Calu3 (cell line): ENCODE results near the gene DDRGK1. TPM values are rescaled to one million over a fixed set of nuclear protein-coding genes. Genes with fewer than 3 reads are reported as not detected.

Experiments
- BruUV-seq: library from RNA; stranded (reverse); fragments of 400-500 nt; replicated peaks from 2 replicates; lab custom pipeline; 2021; lab: Mats Ljungman, UMichigan
- CTCF ChIA-PET: fragments of 300-600 bp; sonication (Branson Sonifier 250); formaldehyde crosslinking; loops from one replicate; lab custom pipeline; 2022; ENCODE audit warnings: antibody characterized with exemption; lab: Charles Lee
- DNase-seq: peaks from one replicate; pipeline ENCODE4 v3.0.0; 2022
- H3K27ac Mint-ChIP-seq: one replicate; pipeline ENCODE4 v1.8.0; 2022; ENCODE audit warnings: mixed read lengths; ENCODE audit not compliant: unreplicated experiment
- H3K27me3 Mint-ChIP-seq: one replicate; pipeline ENCODE4 v1.8.0; 2022; ENCODE audit warnings: mixed read lengths; ENCODE audit not compliant: unreplicated experiment
- H3K36me3 Mint-ChIP-seq: one replicate; pipeline ENCODE4 v1.8.0; 2022; ENCODE audit warnings: mild to moderate bottlenecking, moderate library complexity, mixed read lengths; ENCODE audit not compliant: insufficient read depth, unreplicated experiment
- H3K4me1 Mint-ChIP-seq: one replicate; pipeline ENCODE4 v1.8.0; 2022; ENCODE audit warnings: mild to moderate bottlenecking, low read depth, mixed read lengths; ENCODE audit not compliant: unreplicated experiment
- H3K4me3 Mint-ChIP-seq: one replicate; pipeline ENCODE4 v1.8.0; 2022; ENCODE audit warnings: mild to moderate bottlenecking, low read depth, moderate library complexity, mixed read lengths; ENCODE audit not compliant: unreplicated experiment
- H3K9me3 Mint-ChIP-seq: one replicate; pipeline ENCODE4 v1.8.0; 2022; ENCODE audit warnings: low read depth, mixed read lengths; ENCODE audit not compliant: unreplicated experiment
- CTCF ChIP-seq: fragments of 200-600 bp; IDR thresholded peaks from one replicate; pipeline ENCODE4 v1.8.0; 2022; ENCODE audit warnings: antibody characterized with exemption; ENCODE audit not compliant: unreplicated experiment
- intact Hi-C: fragments of 100-400 bp; cut with micrococcal nuclease; formaldehyde crosslinking; loops from one replicate; pipeline ENCODE4 v1.10.0; 2022; ENCODE audit not compliant: unreplicated experiment
- total RNA-seq: library from RNA; stranded (reverse); gene quantifications from 2 replicates; pipeline ENCODE4 v1.2.3, GENCODE V29; 2022

The DDRGK1 gene
- total RNA-seq, 1 experiment from 2014 or later: 30.9 TPM

GRCh38 chr20:3248167-3248992 lies 43.9 kb upstream of the DDRGK1 start:
- no peak for TF ChIP-seq CTCF
- Mint-ChIP-seq H3K27ac (no peak overlapping the region), H3K36me3 (no peaks in the 10 kb centered on the region), H3K9me3 (no peaks in the 10 kb centered on the region), H3K27me3 (no peaks in the 10 kb centered on the region), H3K4me1 (no peaks in the 10 kb centered on the region), H3K4me3 (peak overlapping the region; percentile 37)
- intact Hi-C loops: no loop called here
- CTCF ChIA-PET: interaction anchor here (0.6 kb wide), 1 partner anchor 47 kb away, joined by 7 read pairs; no protein-coding TSS in a partner anchor
- no peak for DNase-seq
- no TSS peak for BruUV-seq

- TF ChIP-seq CTCF: no peak
- Mint-ChIP-seq H3K27me3 (no peaks in the 10 kb centered on the region), H3K4me3 (no peak overlapping the region), H3K27ac (no peak overlapping the region), H3K4me1 (no peaks in the 10 kb centered on the region), H3K36me3 (no peaks in the 10 kb centered on the region), H3K9me3 (no peaks in the 10 kb centered on the region)
- intact Hi-C loops: no loop called here
- no TSS peak for BruUV-seq
- no peak for DNase-seq
- CTCF ChIA-PET: interaction anchor here (0.7 kb wide), 1 partner anchor 25 kb away, joined by 3 read pairs; no protein-coding TSS in a partner anchor
Measured at GRCh38 chr20:3247638-3248037, 43.2 kb upstream of the DDRGK1 start.

- Mint-ChIP-seq H3K4me1 (no peaks in the 10 kb centered on the region), H3K27ac (no peak overlapping the region), H3K27me3 (no peaks in the 10 kb centered on the region), H3K36me3 (no peaks in the 10 kb centered on the region), H3K4me3 (no peak overlapping the region), H3K9me3 (no peaks in the 10 kb centered on the region)
- DNase-seq: no peak
- intact Hi-C loops: no loop called here
- no peak for TF ChIP-seq CTCF
- CTCF ChIA-PET: no interaction called here
- no TSS peak for BruUV-seq
Measured at GRCh38 chr20:3246682-3247081, 42.2 kb upstream of the DDRGK1 start.

GRCh38 chr20:3245711-3246110 lies 41.2 kb upstream of the DDRGK1 start:
- TF ChIP-seq CTCF: no peak
- no TSS peak for BruUV-seq
- intact Hi-C loops: no loop called here
- no peaks in the 10 kb centered on the region for H3K9me3 Mint-ChIP-seq
- H3K4me3 Mint-ChIP-seq: no peak overlapping the region
- CTCF ChIA-PET: interaction anchor here (0.6 kb wide), 1 partner anchor 298 kb away, joined by 3 read pairs; no protein-coding TSS in a partner anchor
- DNase-seq: no peak
- H3K27ac Mint-ChIP-seq: no peak overlapping the region
- H3K27me3 Mint-ChIP-seq: peaks cover 8% of the 10 kb centered on the region
- H3K36me3 Mint-ChIP-seq: peaks cover 4% of the 10 kb centered on the region
- H3K4me1 Mint-ChIP-seq: no peaks in the 10 kb centered on the region
